HG03354 (cell line): Measurements from ENCODE around the gene PCK2.
"Not testable (repeated sequence)": the region's sequence is repeated elsewhere in the genome, so short reads cannot be mapped to it uniquely, and the experiment has no call there.

ENCODE experiments used
- ATAC-seq: cut with Tn5 transposase; IDR thresholded peaks from one replicate; pipeline ENCODE4 v1.9.1; 2021; ENCODE audit warnings: mild to moderate bottlenecking; ENCODE audit not compliant: unreplicated experiment, poor library complexity, severe bottlenecking

The PCK2 gene

GRCh38 chr14:24092505-24093206 is 1.5 kb upstream of the PCK2 start:
- ATAC-seq: no peak

GRCh38 chr14:24093207-24093900 is 757 bp upstream of the PCK2 start:
- no peak for ATAC-seq

- ATAC-seq: no peak
Observed at GRCh38 chr14:24094841-24095270, 745 bp downstream of the PCK2 start.

- ATAC-seq: peak; percentile 74
Observed at GRCh38 chr14:24095271-24096068, 1.4 kb downstream of the PCK2 start.

- no peak for ATAC-seq
Observed at GRCh38 chr14:24096545-24097181, 2.6 kb downstream of the PCK2 start.

GRCh38 chr14:24098229-24098926 is 4.3 kb downstream of the PCK2 start:
- no peak for ATAC-seq

GRCh38 chr14:24098927-24099813 is 5.1 kb downstream of the PCK2 start:
- no peak for ATAC-seq

GRCh38 chr14:24100197-24100981 is 6.3 kb downstream of the PCK2 start:
- ATAC-seq: no peak

GRCh38 chr14:24100982-24101494 is 6.9 kb downstream of the PCK2 start:
- ATAC-seq: no peak

- ATAC-seq: no peak
Observed at GRCh38 chr14:24102357-24103048, 8.4 kb downstream of the PCK2 start.

- no peak for ATAC-seq
Observed at GRCh38 chr14:24103451-24103850, 9.3 kb downstream of the PCK2 start.

GRCh38 chr14:24105609-24106239 is 11.6 kb downstream of the PCK2 start:
- not testable (repeated sequence) for ATAC-seq

GRCh38 chr14:24106672-24107271 is 12.7 kb downstream of the PCK2 start:
- no peak for ATAC-seq

GRCh38 chr14:24108336-24108874 is 14.3 kb downstream of the PCK2 start:
- peak; percentile 39 for ATAC-seq

GRCh38 chr14:24110060-24110459 is 15.9 kb downstream of the PCK2 start:
- no peak for ATAC-seq

GRCh38 chr14:24110523-24110922 is 16.4 kb downstream of the PCK2 start:
- no peak for ATAC-seq
